GM19397 (cell line): ENCODE results near the gene TNFRSF13B.
A peak's percentile ranks its signal among the peaks of the same experiment; 100 is the strongest.
"Not testable (repeated sequence)": the region's sequence is repeated elsewhere in the genome, so short reads cannot be mapped to it uniquely, and the experiment has no call there.

Experiments
- ATAC-seq: cut with Tn5 transposase; IDR thresholded peaks from one replicate; pipeline ENCODE4 v1.9.1; 2021; ENCODE audit warnings: mild to moderate bottlenecking, moderate library complexity; ENCODE audit not compliant: unreplicated experiment

The TNFRSF13B gene

GRCh38 chr17:16987066-16987829 lies 15.3 kb upstream of the TNFRSF13B start:
- no peak for ATAC-seq

GRCh38 chr17:16986391-16986790 lies 14.5 kb upstream of the TNFRSF13B start:
- ATAC-seq = no peak

GRCh38 chr17:16981928-16982327 lies 10.0 kb upstream of the TNFRSF13B start:
- no peak for ATAC-seq

GRCh38 chr17:16980813-16981731 lies 9.2 kb upstream of the TNFRSF13B start:
- peak; percentile 41 for ATAC-seq

GRCh38 chr17:16980061-16980460 lies 8.1 kb upstream of the TNFRSF13B start:
- ATAC-seq = no peak

- not testable (repeated sequence) for ATAC-seq
Measured at GRCh38 chr17:16979237-16979823, 7.4 kb upstream of the TNFRSF13B start.

- no peak for ATAC-seq
Measured at GRCh38 chr17:16977932-16978331, 6.0 kb upstream of the TNFRSF13B start.

GRCh38 chr17:16976725-16977550 lies 5.0 kb upstream of the TNFRSF13B start:
- ATAC-seq = no peak

- ATAC-seq = no peak
Measured at GRCh38 chr17:16975744-16976625, 4.1 kb upstream of the TNFRSF13B start.

- no peak for ATAC-seq
Measured at GRCh38 chr17:16975277-16975651, 3.3 kb upstream of the TNFRSF13B start.

GRCh38 chr17:16974569-16975276 lies 2.8 kb upstream of the TNFRSF13B start:
- no peak for ATAC-seq

GRCh38 chr17:16973760-16974540 lies 2.0 kb upstream of the TNFRSF13B start:
- no peak for ATAC-seq

- not testable (repeated sequence) for ATAC-seq
Measured at GRCh38 chr17:16973043-16973442, 1.1 kb upstream of the TNFRSF13B start.

GRCh38 chr17:16972346-16972745 lies 428 bp upstream of the TNFRSF13B start:
- ATAC-seq = no peak

GRCh38 chr17:16969931-16970906 lies 1.7 kb downstream of the TNFRSF13B start:
- ATAC-seq = no peak

GRCh38 chr17:16968786-16969185 lies 3.1 kb downstream of the TNFRSF13B start:
- no peak for ATAC-seq

- no peak for ATAC-seq
Measured at GRCh38 chr17:16962804-16963203, 9.1 kb downstream of the TNFRSF13B start.
